ENCODE results near the gene PTPRT. TPM values are rescaled to one million over a fixed set of nuclear protein-coding genes. Genes with fewer than 3 reads are reported as not detected.

The PTPRT gene
- total and polyA plus RNA-seq, 9 donors = under 0.01 to 3.2 (median 0.22) TPM; not detected in 1

- Histone ChIP-seq H3K27me3 (no peaks in the 10 kb centered on the region), H3K4me3 (no peak overlapping the region), H3K36me3 (no peaks in the 10 kb centered on the region), H3K27ac (no peak overlapping the region), H3K4me1 (ENCODE audit: insufficient read depth) (no peaks in the 10 kb centered on the region), H3K9me3 (no peaks in the 10 kb centered on the region)
- 80 to 92% (median 82%) methylated on average over 5 of the region's 5 CpGs for WGBS, 3 donors
- no peak for TF ChIP-seq EP300 (IDR thresholded peaks at IDR 0.05)
- TF ChIP-seq POLR2A (IDR thresholded peaks at IDR 0.05) = no peak
- TF ChIP-seq CTCF (IDR thresholded peaks at IDR 0.05) = no peak
- DNase-seq = no peak
- intact Hi-C loops (cut with DNase I) = no loop called here
Measured at GRCh38 chr20:42544926-42545325, 644.8 kb downstream of the PTPRT start.

- intact Hi-C loops (cut with DNase I) = loop anchor here in 1 of 4 donors (10.0 kb wide), 1 partner anchor 808 kb away; no protein-coding TSS in a partner anchor
Measured at GRCh38 chr20:42532831-42533230, 656.9 kb downstream of the PTPRT start.

GRCh38 chr20:42531508-42531961 lies 658.2 kb downstream of the PTPRT start:
- 47 to 60% (median 57%) methylated on average over 7 of the region's 7 CpGs for WGBS, 3 donors

More at GRCh38 chr20:42532831-42533230, 656.9 kb downstream of the PTPRT start:
- 81 to 86% (median 85%) methylated on average over 9 of the region's 9 CpGs for WGBS, 3 donors
- H3K9me3 ChIP-seq = no peaks in the 10 kb centered on the region
- no peaks in the 10 kb centered on the region for H3K4me1 ChIP-seq (ENCODE audit: insufficient read depth)
- no peak for TF ChIP-seq CTCF (IDR thresholded peaks at IDR 0.05)
- TF ChIP-seq POLR2A (IDR thresholded peaks at IDR 0.05) = no peak
- TF ChIP-seq EP300 (IDR thresholded peaks at IDR 0.05) = no peak
- no peak for DNase-seq
- no peak overlapping the region for H3K27ac ChIP-seq
- H3K4me3 ChIP-seq = no peak overlapping the region
- no peaks in the 10 kb centered on the region for H3K36me3 ChIP-seq
- H3K27me3 ChIP-seq = no peaks in the 10 kb centered on the region

GRCh38 chr20:42530855-42531448 lies 658.8 kb downstream of the PTPRT start:
- Histone ChIP-seq H3K9me3 (no peaks in the 10 kb centered on the region), H3K4me1 (ENCODE audit: insufficient read depth) (no peaks in the 10 kb centered on the region), H3K27ac (no peak overlapping the region), H3K4me3 (no peak overlapping the region), H3K36me3 (no peaks in the 10 kb centered on the region), H3K27me3 (no peaks in the 10 kb centered on the region)
- DNase-seq = peak in 1 of 5 donors; percentile 17
- TF ChIP-seq EP300 (IDR thresholded peaks at IDR 0.05) (no peak), CTCF (IDR thresholded peaks at IDR 0.05) (peak in 2 of 3 donors; percentile 28), POLR2A (IDR thresholded peaks at IDR 0.05) (no peak)
- intact Hi-C loops (cut with DNase I) = loop anchor here in 1 of 4 donors (10.0 kb wide), 1 partner anchor 806 kb away; no protein-coding TSS in a partner anchor
- WGBS, 3 donors = 14 to 20% (median 15%) methylated on average over 4 of the region's 4 CpGs

More at GRCh38 chr20:42531508-42531961, 658.2 kb downstream of the PTPRT start:
- no peaks in the 10 kb centered on the region for H3K4me1 ChIP-seq (ENCODE audit: insufficient read depth)
- no peaks in the 10 kb centered on the region for H3K9me3 ChIP-seq
- H3K27ac ChIP-seq = no peak overlapping the region
- TF ChIP-seq POLR2A (IDR thresholded peaks at IDR 0.05) = no peak
- no peak for TF ChIP-seq EP300 (IDR thresholded peaks at IDR 0.05)
- no peak for TF ChIP-seq CTCF (IDR thresholded peaks at IDR 0.05)
- no peak overlapping the region for H3K4me3 ChIP-seq
- no peaks in the 10 kb centered on the region for H3K27me3 ChIP-seq
- intact Hi-C loops (cut with DNase I) = loop anchor here in 1 of 4 donors (10.0 kb wide), 1 partner anchor 807 kb away; no protein-coding TSS in a partner anchor
- DNase-seq = no peak
- no peaks in the 10 kb centered on the region for H3K36me3 ChIP-seq

Measured in ovary (tissue), 9 donors.